UCSD-AML1 (cell line): ENCODE measurements around the gene WDR90.
"Not testable (repeated sequence)": the region's sequence is repeated elsewhere in the genome, so short reads cannot be mapped to it uniquely, and the experiment has no call there.

ENCODE experiments used
- DNase-seq: peaks from one replicate; lab custom pipeline; 2025; ENCODE audit not compliant: unreplicated experiment; lab: John Stamatoyannopoulos, UW

Gene WDR90

DNA sequence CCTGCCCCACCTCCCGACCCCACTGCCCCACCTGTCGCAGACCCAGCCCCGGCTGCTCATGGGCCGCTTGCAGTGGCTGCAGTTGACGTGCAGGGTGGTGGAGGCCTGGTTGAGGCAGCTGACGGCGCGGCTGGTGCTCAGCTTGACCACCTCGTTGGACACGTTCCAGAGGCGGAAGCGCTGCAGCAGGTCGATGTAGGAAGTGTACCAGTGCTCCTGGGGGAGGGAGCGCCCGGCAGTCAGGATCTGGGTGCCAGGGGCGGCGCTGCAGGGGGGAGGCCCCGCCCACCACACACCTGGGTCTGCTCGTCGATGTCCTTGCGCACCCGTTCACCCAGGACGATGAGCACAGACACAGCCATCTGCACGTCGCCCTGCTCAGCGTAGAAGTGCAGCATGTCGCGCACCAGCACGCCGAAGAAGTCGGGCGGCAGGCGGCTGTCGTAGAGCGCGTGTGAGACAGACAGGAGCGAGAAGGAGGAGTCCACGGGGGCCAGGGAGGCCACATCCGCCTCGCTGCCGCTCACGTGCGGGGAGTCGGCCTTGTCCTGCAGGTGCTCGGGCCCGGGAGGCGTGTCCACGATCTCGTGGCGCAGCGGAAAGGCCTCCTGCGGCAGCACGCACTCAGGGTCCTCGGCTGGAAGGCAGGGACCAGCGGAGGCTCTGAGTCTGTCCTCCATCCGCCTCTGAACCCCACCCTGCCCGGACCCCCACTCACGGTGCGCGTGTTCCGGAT is 36.0 kb downstream of the WDR90 start:
- no peak for DNase-seq

DNA sequence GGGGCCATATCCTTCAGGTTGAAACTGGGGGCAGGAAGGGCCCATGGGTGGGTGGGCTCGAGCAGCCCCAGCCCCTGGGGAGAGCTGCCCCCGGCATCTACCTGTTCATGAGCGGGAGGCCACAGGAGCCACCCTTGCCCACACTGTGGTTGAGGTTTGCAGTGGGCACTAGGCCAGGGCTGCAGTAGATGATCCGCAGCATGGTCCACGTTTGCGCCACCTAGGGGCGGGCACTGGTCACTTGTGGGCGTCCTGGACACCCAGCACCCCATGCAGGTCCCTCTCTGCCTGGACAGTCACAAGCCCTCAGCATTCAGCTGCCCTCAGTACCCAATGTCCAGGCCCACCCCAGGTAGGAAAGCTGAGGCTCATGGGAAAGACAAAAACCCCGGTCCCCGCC is 36.8 kb downstream of the WDR90 start:
- peak; percentile 45 for DNase-seq

- no peak for DNase-seq
These were observed 37.5 kb downstream of the WDR90 start for GRCh38 chr16:686459-687260.

DNA sequence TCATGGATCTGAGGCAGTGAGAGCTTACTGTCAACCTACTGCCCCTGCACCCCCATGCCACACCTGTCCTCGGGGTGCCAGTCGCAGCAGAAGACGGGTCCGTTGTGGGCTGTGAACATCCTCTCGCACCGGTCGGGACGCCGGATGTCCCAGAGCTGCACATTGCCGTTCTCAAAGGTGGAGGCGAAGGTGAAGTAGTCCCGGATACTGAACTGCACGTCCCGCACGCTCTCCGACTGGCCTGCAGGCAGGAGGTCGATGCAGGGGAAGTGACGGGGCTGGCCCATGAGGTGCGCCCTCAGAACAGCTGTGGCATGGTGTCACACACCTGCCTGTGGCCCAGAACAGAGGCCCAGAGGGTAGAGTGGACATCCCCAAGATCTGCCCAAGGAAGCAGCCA is 38.3 kb downstream of the WDR90 start:
- no peak for DNase-seq

- DNase-seq = no peak
These were observed 40.2 kb downstream of the WDR90 start for GRCh38 chr16:689175-689897.

- not testable (repeated sequence) for DNase-seq
These were observed 42.1 kb downstream of the WDR90 start for GRCh38 chr16:691242-691641.

GRCh38 chr16:692356-693108 is 43.4 kb downstream of the WDR90 start:
- no peak for DNase-seq

GRCh38 chr16:693364-693763 is 44.2 kb downstream of the WDR90 start:
- DNase-seq = no peak

GRCh38 chr16:693766-694165 is 44.6 kb downstream of the WDR90 start:
- no peak for DNase-seq

DNA sequence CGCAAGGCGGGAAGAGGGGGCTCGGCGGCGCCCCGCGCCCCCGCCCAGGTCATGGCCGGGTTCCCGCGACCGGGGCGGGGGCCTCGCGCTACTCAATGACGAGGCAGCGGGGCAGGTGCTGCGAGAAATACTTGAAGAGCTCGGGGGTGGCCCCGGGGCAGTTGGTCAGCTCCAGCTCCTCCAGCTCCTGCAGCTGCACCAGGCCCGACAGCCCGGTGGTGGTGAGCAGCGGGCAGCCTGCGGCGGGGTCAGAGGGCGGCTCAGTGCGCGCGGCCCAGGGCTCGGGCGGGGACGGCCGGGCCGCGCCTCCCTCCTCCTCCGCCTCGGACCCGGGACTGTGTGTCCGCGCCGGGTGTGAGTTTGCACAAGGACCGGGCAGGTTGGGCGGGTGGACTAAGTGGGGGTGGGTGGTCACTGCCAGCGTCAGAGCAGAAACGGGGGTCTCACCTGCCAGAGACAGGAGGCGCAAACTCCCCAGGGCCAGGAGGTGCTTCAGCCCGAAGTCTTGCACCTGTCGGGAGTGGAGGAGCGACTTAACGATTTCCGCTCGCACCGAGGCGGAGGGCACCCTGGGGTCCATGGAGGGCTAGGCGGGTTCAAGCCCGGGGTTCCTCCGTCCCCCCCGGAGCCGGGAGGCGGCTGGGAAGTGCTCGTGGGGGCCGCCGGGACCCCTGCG is 45.2 kb downstream of the WDR90 start:
- no peak for DNase-seq

- DNase-seq = no peak
These were observed 45.7 kb downstream of the WDR90 start for GRCh38 chr16:694863-695354.

DNA sequence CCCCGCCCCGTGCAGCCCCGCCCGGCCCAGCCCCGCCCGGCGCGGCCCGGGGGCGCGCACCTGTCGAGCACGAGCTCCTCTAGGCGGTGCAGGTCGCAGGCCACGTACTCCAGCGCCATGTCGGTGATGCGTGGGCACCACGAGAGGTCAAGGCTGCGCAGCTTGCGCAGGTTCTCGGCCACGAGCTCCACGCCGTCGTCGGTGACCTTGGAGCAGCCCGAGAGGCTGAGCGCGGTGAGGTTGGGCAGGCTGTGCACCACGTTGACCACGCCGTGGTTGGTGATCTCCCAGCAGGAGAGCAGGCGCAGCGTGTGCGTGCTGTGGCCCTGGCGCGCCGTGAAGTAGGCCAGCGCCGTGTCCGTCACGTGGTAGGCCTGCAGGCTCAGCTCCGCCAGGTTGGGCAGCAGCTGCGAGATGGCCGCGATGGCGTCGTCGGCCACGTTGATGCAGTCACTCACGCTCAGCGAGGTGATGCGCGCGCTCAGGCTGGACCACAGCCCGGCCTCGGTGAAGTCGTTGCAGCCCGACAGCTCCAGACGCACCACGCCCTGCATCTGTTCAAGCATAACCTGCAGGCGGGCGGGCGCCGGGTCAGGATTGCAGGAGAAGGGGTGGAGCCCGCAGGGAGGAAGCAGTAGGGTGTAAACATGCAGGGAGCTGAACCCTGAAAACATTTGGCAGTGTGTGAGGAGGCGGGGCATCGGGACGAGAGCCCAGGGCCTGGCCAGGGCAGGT is 46.4 kb downstream of the WDR90 start:
- DNase-seq = no peak

DNA sequence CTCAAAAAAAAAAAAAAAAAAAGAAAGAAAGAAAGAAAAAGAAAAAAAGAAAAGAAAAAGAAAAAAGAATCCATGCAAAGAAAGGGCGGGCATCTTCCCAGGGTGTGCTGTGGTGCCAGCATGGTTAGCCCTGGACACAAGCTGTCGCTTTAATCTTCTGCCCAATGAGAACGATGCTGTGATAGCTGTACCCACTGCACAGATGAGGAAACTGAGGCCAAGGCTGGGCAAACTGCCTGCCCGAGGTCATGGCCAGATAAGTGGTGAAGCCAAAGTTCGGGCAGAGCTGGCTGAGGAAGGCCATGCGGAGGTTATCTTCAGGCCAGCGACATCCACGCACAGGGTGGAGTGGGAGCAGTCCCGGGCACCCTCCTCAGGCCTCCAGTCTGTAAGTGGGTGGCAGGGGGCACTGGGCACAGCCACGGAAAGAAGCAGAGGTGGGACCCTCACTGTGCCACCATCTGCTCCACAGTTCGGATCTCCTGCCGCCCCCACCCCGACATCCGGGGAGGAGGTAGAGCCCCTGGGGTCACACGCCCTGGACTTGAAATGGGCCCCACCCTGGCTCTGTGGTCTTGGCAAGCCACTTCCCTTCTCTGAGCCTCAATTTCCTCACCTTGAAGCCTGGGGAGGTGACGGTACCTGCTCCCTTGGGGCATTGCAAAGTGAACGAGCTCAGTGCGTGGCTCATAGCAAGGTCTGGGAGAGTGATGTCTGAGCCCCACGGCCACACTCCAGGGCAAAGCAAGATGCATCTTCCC is 49.9 kb downstream of the WDR90 start:
- DNase-seq = no peak

- peak; percentile 15 for DNase-seq
These were observed 51.8 kb downstream of the WDR90 start for GRCh38 chr16:700684-701584.

DNA sequence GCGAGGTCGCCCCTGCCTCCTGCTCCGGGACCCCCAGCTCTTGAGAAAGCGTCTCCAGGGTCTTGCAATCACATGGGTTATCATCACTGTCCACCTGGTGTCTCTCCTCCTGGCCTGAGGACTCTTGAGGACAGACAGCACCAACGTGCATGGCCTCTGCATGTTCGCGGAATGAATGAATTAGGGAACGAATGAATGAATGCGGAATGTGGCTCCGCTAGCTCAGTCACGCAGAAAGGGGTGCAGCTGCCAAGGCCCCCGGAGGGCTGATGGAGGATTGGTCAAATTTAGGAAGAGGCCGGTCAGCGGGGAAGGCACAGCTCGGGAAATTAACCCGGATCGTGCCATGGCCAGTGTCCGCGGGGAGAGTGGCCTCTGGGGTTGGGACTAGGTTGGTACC is 53.2 kb downstream of the WDR90 start:
- no peak for DNase-seq

- DNase-seq = no peak
These were observed 54.2 kb downstream of the WDR90 start for GRCh38 chr16:703406-703805.

DNA sequence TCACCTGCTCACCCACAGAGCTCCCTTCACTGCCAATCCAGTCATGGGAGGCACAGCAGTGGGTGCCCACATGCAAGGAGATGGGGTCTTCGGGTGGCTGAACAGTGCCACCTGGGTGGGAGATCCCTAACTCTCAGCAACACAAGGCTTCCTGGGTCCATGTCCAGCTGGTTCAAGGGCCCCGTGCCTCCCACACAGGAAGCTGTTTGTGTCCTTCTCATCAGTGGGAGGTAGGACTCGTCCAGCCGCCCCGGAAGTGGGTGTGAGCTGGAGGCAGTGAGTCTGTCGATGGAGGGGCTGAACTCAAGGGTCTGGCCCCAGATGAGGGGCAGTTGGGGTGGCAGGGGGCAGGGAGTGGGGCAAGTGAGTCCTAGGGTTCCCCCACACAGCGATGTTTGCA is 54.9 kb downstream of the WDR90 start:
- DNase-seq = no peak
